ENCODE data around the gene EYS.

EYS gene

DNA sequence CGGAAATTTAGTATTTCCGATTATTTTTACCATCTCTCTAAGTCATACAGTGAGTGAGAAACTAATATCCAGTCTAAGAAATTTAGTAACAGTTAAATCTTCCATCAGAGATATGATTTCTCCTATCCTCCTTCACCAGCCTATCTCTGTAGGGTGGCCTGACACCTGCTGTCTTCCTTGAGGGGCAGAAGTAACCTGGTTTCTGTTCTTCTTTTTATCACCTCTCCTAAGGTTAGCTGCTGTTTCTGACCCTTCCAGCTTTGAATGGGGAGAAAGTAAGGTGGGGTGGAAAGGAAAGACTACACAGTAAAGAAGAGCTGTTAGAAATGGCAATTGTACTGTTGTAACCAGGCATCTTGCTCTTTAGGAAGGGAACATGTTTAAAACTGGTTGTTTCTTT is 1623.8 kb downstream of the EYS start:
- no peaks in the 10 kb centered on the region for H3K9me3 Mint-ChIP-seq
- no peaks in the 10 kb centered on the region for H3K36me3 Mint-ChIP-seq (ENCODE audit: low read depth)
- H3K4me3 Mint-ChIP-seq, result no peak overlapping the region
- no peak overlapping the region for H3K27ac Mint-ChIP-seq
- no peak for TF ChIP-seq CTCF (IDR thresholded peaks at IDR 0.05; ENCODE audit: unreplicated experiment in 3 of 3)
- H3K27me3 Mint-ChIP-seq (ENCODE audit: low read depth), result no peaks in the 10 kb centered on the region
- H3K4me1 Mint-ChIP-seq, result no peaks in the 10 kb centered on the region

DNA sequence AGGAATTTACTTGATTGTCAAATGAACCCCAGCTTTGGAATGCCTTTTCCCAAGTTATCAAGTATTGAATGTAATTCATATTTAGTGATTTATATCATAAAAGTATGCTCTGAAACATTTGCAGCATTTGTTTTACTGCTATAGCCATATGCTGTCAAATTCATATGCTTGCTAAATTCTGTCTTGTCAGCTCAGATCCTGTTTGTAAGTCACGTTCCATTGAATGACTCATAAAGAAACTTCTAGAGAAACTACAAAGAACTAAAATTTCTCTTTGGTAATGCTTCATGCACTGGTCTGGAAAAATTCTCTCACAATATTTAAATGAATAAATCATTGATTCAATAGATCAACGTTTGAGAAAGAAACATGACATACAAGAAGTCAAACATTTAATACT is 1625.6 kb downstream of the EYS start:
- TF ChIP-seq CTCF (IDR thresholded peaks at IDR 0.05; ENCODE audit: unreplicated experiment in 3 of 3), result no peak
- no peak overlapping the region for H3K27ac Mint-ChIP-seq
- no peaks in the 10 kb centered on the region for H3K36me3 Mint-ChIP-seq (ENCODE audit: low read depth)
- no peak overlapping the region for H3K4me3 Mint-ChIP-seq
- no peaks in the 10 kb centered on the region for H3K9me3 Mint-ChIP-seq
- peaks cover 5% of the 10 kb centered on the region for H3K4me1 Mint-ChIP-seq
- no peaks in the 10 kb centered on the region for H3K27me3 Mint-ChIP-seq (ENCODE audit: low read depth)

GRCh38 chr6:64074981-64075380 is 1632.0 kb downstream of the EYS start:
- Mint-ChIP-seq H3K4me3 (no peak overlapping the region), H3K9me3 (no peaks in the 10 kb centered on the region), H3K27ac (no peak overlapping the region), H3K27me3 (ENCODE audit: low read depth) (no peaks in the 10 kb centered on the region), H3K4me1 (peaks cover 5% of the 10 kb centered on the region), H3K36me3 (ENCODE audit: low read depth) (no peaks in the 10 kb centered on the region)
- no peak for TF ChIP-seq CTCF (IDR thresholded peaks at IDR 0.05; ENCODE audit: unreplicated experiment in 3 of 3)

DNA sequence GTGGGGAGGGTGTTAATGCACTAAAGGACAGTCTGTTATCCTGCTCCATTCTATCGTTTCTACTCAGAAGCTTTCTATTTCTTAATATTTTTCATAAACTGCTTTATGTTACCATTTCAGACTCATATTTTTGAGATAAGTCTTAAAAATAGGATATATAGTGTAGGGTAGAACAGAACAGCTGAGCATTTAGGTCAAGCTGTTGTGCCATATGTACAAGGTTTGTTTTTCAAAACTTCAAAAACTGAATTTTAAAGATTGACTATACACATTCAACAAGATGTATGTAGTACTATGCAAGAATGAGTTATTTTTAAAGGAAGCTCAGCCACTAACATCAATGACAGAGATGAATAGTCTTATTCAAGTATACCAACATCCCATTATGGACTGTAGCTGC is 1634.3 kb downstream of the EYS start:
- Mint-ChIP-seq H3K36me3 (ENCODE audit: low read depth) (no peaks in the 10 kb centered on the region), H3K9me3 (no peaks in the 10 kb centered on the region), H3K27ac (no peak overlapping the region), H3K27me3 (ENCODE audit: low read depth) (no peaks in the 10 kb centered on the region), H3K4me1 (peaks cover 3% of the 10 kb centered on the region), H3K4me3 (no peak overlapping the region)
- TF ChIP-seq CTCF (IDR thresholded peaks at IDR 0.05; ENCODE audit: unreplicated experiment in 3 of 3), result no peak

DNA sequence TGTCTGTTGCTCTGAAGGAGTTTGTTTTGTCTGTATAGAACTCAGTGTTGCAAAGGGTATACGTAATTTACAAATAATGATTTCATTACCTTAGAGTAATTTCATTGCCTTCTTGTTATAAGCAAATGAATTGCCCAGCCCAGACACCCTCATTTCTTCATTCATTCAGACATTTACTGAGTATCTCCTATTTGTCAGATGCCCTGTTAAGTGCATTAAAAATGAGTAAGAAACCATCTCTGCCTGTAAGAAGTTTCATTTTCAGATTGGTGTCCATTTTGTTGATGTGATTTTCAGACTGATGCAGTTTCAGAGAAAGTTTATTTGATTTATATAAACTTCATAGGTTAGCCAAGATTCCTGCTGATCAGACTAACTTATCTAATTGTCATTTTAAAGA is 1642.1 kb downstream of the EYS start:
- Mint-ChIP-seq H3K36me3 (ENCODE audit: low read depth) (no peaks in the 10 kb centered on the region), H3K27me3 (ENCODE audit: low read depth) (peaks cover 4% of the 10 kb centered on the region), H3K4me3 (no peak overlapping the region), H3K4me1 (no peaks in the 10 kb centered on the region), H3K9me3 (no peaks in the 10 kb centered on the region), H3K27ac (no peak overlapping the region)
- TF ChIP-seq CTCF (IDR thresholded peaks at IDR 0.05; ENCODE audit: unreplicated experiment in 3 of 3), result no peak

- H3K27ac Mint-ChIP-seq, result no peak overlapping the region
- H3K36me3 Mint-ChIP-seq (ENCODE audit: low read depth), result no peaks in the 10 kb centered on the region
- no peak for TF ChIP-seq CTCF (IDR thresholded peaks at IDR 0.05; ENCODE audit: unreplicated experiment in 3 of 3)
- H3K9me3 Mint-ChIP-seq, result no peaks in the 10 kb centered on the region
- no peak overlapping the region for H3K4me3 Mint-ChIP-seq
- peaks cover 4% of the 10 kb centered on the region for H3K27me3 Mint-ChIP-seq (ENCODE audit: low read depth)
- H3K4me1 Mint-ChIP-seq, result no peaks in the 10 kb centered on the region
Measured at GRCh38 chr6:64062960-64063683, 1643.9 kb downstream of the EYS start.

All from nephron (organoid).